Panc1 (cell line): ENCODE data around the gene TAB2. TPM values are rescaled to one million over a fixed set of nuclear protein-coding genes. Genes with fewer than 3 reads are reported as not detected.
A peak's percentile ranks its signal among the peaks of the same experiment; 100 is the strongest.
"Not testable (repeated sequence)": the region's sequence is repeated elsewhere in the genome, so short reads cannot be mapped to it uniquely, and the experiment has no call there.

ENCODE experiments used
- ATAC-seq: fragments of 200-7000 bp; cut with Tn5 transposase; 2 replicates; pipeline ENCODE4 v1.9.1; 2020; ENCODE audit warnings: mild to moderate bottlenecking, moderate library complexity
- BruUV-seq: library from RNA; stranded (reverse); fragments of 400-500 nt; replicated peaks from 2 replicates; lab custom pipeline; 2021; lab: Mats Ljungman, UMichigan
- CTCF ChIA-PET: fragments of 300-600 bp; sonication (Branson Sonifier 250); formaldehyde crosslinking; loops from one replicate; lab custom pipeline; 2022; ENCODE audit warnings: antibody characterized with exemption; lab: Charles Lee
- POLR2A ChIA-PET: fragments of 300-600 bp; sonication (Branson Sonifier 250); formaldehyde crosslinking; loops from one replicate; lab custom pipeline; 2022; ENCODE audit warnings: antibody characterized with exemption; lab: Charles Lee
- DNase-seq: peaks from one replicate; pipeline ENCODE4 v3.0.0-alpha.2; 2010; ENCODE audit warnings: low read depth, low spot score
- H3K27ac ChIP-seq: 2 replicates; pipeline ENCODE4 v1.5.1; 2011; ENCODE audit warnings: mild to moderate bottlenecking, low read length, inconsistent platforms
- H3K27me3 ChIP-seq: fragments of 200-500 bp; sonication (Bioruptor generic); 2 replicates; pipeline ENCODE4 v1.6.0; 2014; ENCODE audit warnings: low read length, inconsistent platforms; ENCODE audit not compliant: control insufficient read depth, insufficient read depth
- H3K36me3 ChIP-seq: fragments of 200-500 bp; sonication (Bioruptor generic); 2 replicates; pipeline ENCODE4 v1.5.1; 2014; ENCODE audit warnings: inconsistent platforms, mild to moderate bottlenecking, low read length, moderate library complexity; ENCODE audit not compliant: control insufficient read depth, insufficient read depth
- H3K4me1 ChIP-seq: 2 replicates; pipeline ENCODE4 v1.5.1; 2011; ENCODE audit warnings: inconsistent platforms, mild to moderate bottlenecking, low read length, moderate library complexity; ENCODE audit not compliant: control insufficient read depth, insufficient read depth
- H3K4me3 ChIP-seq, 2 experiments: 2 replicates each; pipeline ENCODE4 v1.5.1; 2011 to 2012; ENCODE audit warnings: low read depth in 2 of 2, low read length in 2 of 2, mild to moderate bottlenecking in 2 of 2, inconsistent platforms in 1 of 2, moderate library complexity in 1 of 2
- H3K9me3 ChIP-seq: fragments of 200-500 bp; sonication (Bioruptor generic); 2 replicates; pipeline ENCODE4 v1.5.1; 2014; ENCODE audit warnings: low read depth, mild to moderate bottlenecking, inconsistent platforms, low read length, moderate library complexity; ENCODE audit not compliant: control insufficient read depth, insufficient read depth
- POLR2AphosphoS5 ChIP-seq: IDR thresholded peaks from 2 replicates; pipeline ENCODE4 v1.6.1; 2012; ENCODE audit warnings: mild to moderate bottlenecking, low read depth, low read length, moderate library complexity
- SIN3A ChIP-seq: IDR thresholded peaks from 2 replicates; pipeline ENCODE4 v1.6.1; 2012; ENCODE audit warnings: low read depth, mild to moderate bottlenecking, low read length, moderate library complexity, borderline replicate concordance; ENCODE audit not compliant: insufficient read depth
- TCF7L2 ChIP-seq: IDR thresholded peaks from 2 replicates; pipeline ENCODE4 v1.6.1; 2011; ENCODE audit warnings: mild to moderate bottlenecking, low read depth, low read length, inconsistent platforms
- in situ Hi-C: cut with HindIII; loops from 2 replicates; pipeline ENCODE4 v1.10.0; 2016; ENCODE audit warnings: low sequenced_read_pairs, low pct_unique_long_range_greater_than_20kb
- intact Hi-C: fragments of 100-400 bp; cut with micrococcal nuclease; formaldehyde crosslinking; loops from one replicate; pipeline ENCODE4 v1.10.0; 2022; ENCODE audit not compliant: unreplicated experiment
- total RNA-seq: library from RNA; stranded (reverse); gene quantifications from one replicate; pipeline ENCODE4 v1.2.1, GENCODE V29; 2021; ENCODE audit not compliant: unreplicated experiment
- TF ChIP-seq, protein P1 (sequence below): fragments of 450-650 bp; IDR thresholded peaks from 2 replicates; pipeline ENCODE4 v1.5.1; 2017; ENCODE audit warnings: mild to moderate bottlenecking
- TF ChIP-seq, protein P2 (sequence below), 2 experiments: IDR thresholded peaks; 2 replicates each; pipeline ENCODE4 v1.6.1; 2011 to 2012; ENCODE audit warnings: low read depth in 2 of 2, control low read depth in 1 of 2, low read length in 1 of 2, mild to moderate bottlenecking in 1 of 2, moderate library complexity in 1 of 2; ENCODE audit not compliant: insufficient read depth in 1 of 2

The TAB2 gene
- total RNA-seq, 1 experiment from 2014 or later: 47.2 TPM

DNA sequence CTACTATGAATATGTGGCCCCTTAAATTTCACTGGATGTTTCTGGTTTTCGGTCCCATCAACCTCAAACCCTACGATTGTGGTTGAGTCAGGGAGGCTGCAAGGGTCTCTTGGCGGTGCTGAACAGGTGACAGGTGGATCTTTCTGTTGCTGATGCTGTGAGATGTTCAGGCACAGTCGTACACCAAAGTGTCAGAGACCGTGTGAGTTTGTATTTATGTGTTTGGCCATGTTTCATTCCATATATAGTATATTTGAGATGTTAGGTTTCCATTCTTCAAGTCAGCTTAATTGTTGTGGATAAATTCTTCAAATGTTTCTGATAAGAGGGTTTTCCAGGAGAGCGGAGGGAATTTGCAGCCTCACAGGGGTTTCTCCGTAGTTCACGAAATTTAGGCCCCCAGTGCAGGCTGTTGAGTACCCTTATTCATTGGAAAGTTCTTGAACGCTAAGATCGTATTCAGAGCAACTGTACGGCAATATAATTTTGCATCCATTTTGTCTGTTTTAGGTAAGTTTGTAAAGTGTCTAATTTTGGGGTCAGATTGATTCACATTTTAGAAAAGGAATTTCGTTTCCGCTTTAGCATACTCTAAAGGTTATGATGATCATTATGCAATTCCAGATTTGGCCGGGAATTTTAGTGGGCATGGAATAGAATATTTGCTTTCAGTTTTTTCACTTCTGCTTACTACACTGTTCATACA is 1.2 kb downstream of the TAB2 start:
- no peak for DNase-seq
- H3K27ac ChIP-seq: peak overlapping the region; percentile 44
- intact Hi-C loops: loop anchor here (10.0 kb wide), 1 partner anchor 234 kb away; no protein-coding TSS in a partner anchor
- no peaks in the 10 kb centered on the region; the same call in 1 of the 2 replicates for H3K36me3 ChIP-seq
- H3K4me3 ChIP-seq: peak overlapping the region; percentile 60 to 83
- CTCF ChIA-PET: no interaction called here
- no peak for TF ChIP-seq POLR2AphosphoS5
- TF ChIP-seq TCF7L2: no peak
- no TSS peak for BruUV-seq
- POLR2A ChIA-PET: no interaction called here
- in situ Hi-C loops: no loop called here
- H3K4me1 ChIP-seq: peaks cover 32% of the 10 kb centered on the region
- H3K27me3 ChIP-seq: peaks cover 5% of the 10 kb centered on the region; the same call in 1 of the 2 replicates
- H3K9me3 ChIP-seq: no peaks in the 10 kb centered on the region
- no peak for ATAC-seq

DNA sequence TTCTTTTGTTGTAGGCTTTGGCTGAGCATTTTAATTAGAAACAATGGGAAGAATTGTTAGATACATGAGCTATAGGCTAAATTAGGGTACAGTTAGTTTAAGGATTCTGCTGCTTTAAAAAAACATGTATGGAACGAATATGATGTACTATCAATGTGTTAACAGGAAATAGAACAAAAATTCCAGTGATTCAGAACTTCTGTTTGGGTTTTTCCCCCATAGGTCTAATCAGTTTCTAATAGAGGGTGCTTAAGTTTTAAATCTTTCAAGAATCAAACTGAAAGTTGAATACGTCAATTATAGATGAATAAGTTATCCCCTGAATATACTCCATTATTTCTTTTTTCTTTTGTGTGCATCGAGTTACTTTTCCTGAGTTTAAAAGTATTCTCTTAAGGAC is 1.9 kb downstream of the TAB2 start:
- Histone ChIP-seq H3K27me3 (peaks cover 5% of the 10 kb centered on the region; the same call in 1 of the 2 replicates), H3K4me1 (peaks cover 39% of the 10 kb centered on the region), H3K36me3 (no peaks in the 10 kb centered on the region; the same call in 1 of the 2 replicates), H3K27ac (peak overlapping the region; percentile 44), H3K9me3 (no peaks in the 10 kb centered on the region), H3K4me3 (peak overlapping the region; percentile 60 to 83; a peak in 3 of 4 replicates)
- in situ Hi-C loops: no loop called here
- TF ChIP-seq, protein P1, sequence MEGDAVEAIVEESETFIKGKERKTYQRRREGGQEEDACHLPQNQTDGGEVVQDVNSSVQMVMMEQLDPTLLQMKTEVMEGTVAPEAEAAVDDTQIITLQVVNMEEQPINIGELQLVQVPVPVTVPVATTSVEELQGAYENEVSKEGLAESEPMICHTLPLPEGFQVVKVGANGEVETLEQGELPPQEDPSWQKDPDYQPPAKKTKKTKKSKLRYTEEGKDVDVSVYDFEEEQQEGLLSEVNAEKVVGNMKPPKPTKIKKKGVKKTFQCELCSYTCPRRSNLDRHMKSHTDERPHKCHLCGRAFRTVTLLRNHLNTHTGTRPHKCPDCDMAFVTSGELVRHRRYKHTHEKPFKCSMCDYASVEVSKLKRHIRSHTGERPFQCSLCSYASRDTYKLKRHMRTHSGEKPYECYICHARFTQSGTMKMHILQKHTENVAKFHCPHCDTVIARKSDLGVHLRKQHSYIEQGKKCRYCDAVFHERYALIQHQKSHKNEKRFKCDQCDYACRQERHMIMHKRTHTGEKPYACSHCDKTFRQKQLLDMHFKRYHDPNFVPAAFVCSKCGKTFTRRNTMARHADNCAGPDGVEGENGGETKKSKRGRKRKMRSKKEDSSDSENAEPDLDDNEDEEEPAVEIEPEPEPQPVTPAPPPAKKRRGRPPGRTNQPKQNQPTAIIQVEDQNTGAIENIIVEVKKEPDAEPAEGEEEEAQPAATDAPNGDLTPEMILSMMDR: no peak
- TF ChIP-seq POLR2AphosphoS5 (no peak), TCF7L2 (no peak), SIN3A (no peak)
- TF ChIP-seq, protein P2, sequence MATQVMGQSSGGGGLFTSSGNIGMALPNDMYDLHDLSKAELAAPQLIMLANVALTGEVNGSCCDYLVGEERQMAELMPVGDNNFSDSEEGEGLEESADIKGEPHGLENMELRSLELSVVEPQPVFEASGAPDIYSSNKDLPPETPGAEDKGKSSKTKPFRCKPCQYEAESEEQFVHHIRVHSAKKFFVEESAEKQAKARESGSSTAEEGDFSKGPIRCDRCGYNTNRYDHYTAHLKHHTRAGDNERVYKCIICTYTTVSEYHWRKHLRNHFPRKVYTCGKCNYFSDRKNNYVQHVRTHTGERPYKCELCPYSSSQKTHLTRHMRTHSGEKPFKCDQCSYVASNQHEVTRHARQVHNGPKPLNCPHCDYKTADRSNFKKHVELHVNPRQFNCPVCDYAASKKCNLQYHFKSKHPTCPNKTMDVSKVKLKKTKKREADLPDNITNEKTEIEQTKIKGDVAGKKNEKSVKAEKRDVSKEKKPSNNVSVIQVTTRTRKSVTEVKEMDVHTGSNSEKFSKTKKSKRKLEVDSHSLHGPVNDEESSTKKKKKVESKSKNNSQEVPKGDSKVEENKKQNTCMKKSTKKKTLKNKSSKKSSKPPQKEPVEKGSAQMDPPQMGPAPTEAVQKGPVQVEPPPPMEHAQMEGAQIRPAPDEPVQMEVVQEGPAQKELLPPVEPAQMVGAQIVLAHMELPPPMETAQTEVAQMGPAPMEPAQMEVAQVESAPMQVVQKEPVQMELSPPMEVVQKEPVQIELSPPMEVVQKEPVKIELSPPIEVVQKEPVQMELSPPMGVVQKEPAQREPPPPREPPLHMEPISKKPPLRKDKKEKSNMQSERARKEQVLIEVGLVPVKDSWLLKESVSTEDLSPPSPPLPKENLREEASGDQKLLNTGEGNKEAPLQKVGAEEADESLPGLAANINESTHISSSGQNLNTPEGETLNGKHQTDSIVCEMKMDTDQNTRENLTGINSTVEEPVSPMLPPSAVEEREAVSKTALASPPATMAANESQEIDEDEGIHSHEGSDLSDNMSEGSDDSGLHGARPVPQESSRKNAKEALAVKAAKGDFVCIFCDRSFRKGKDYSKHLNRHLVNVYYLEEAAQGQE (IDR thresholded peaks at IDR 0.05; ENCODE audit: insufficient read depth in 1 of 2, low read depth in 2 of 2, low read length in 1 of 2): no peak
- intact Hi-C loops: loop anchor here (10.0 kb wide), 1 partner anchor 235 kb away; no protein-coding TSS in a partner anchor
- ATAC-seq (no peak), DNase-seq (no peak)
- ChIA-PET CTCF (no interaction called here), POLR2A (no interaction called here)
- BruUV-seq: TSS peak; percentile 51

DNA sequence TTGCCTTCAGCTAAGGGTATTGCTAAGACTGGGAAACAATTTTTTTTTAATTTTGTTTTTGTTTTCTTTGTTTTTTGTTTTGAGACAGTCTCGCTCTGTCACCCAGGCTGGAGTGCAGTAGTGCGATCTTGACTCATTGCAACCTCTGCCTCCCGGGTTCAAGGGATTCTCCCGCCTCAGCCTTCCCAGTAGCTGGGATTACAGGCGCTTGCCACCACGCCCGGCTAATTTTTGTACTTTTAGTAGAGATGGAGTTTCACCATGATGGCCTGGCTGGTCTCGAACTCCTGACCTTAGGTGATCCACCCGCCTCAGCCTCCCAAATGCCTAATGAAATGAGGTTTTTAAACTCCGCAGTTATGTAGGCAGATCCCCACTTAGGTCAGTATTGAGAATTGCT is 2.5 kb downstream of the TAB2 start:
- CTCF ChIA-PET: not testable (repeated sequence)

More for the DNA sequence above, 2.5 kb downstream of the TAB2 start:
- H3K27me3 ChIP-seq, POLR2A ChIA-PET, H3K27ac ChIP-seq, ATAC-seq, H3K36me3 ChIP-seq, DNase-seq, BruUV-seq, intact Hi-C loops, in situ Hi-C loops, H3K9me3 ChIP-seq: not testable (repeated sequence)
- H3K4me3 ChIP-seq: peak overlapping the region in 1 of 2 experiments; percentile 60; a peak in 2 of 4 replicates
- H3K4me1 ChIP-seq: peaks cover 44% of the 10 kb centered on the region
